Heart left ventricle (tissue), 16 donors: ENCODE measurements around the gene SCGB1C2. TPM values are rescaled to one million over a fixed set of nuclear protein-coding genes. Genes with fewer than 3 reads are reported as not detected.

Experiments used
- ATAC-seq, 4 donors: fragments of 200-7000 bp; cut with Tn5 transposase; one replicate each; pipeline ENCODE4 v1.9.1; 2020 to 2022; ENCODE audit warnings: moderate library complexity in 4 of 4, mild to moderate bottlenecking in 3 of 4, moderate number of reproducible peaks in 1 of 4
- DNase-seq, 5 donors: peaks; one replicate each; pipeline ENCODE4 v3.0.0-alpha.2; 2020
- H3K27ac ChIP-seq, 12 donors: fragments of 200-600 bp; sonication (generic) in 4 of 12; one replicate each; pipeline versions ENCODE4 v1.5.0 to v1.8.0; 2016 to 2022; ENCODE audit warnings: mild to moderate bottlenecking in 2 of 12
- H3K27me3 ChIP-seq, 9 donors: fragments of 200-600 bp; sonication (generic) in 2 of 9; one replicate each; pipeline versions ENCODE4 v1.5.1 to v1.8.0; 2016 to 2022; ENCODE audit warnings: mild to moderate bottlenecking in 3 of 9
- H3K36me3 ChIP-seq, 9 donors: fragments of 200-600 bp; sonication (generic) in 2 of 9; one replicate each; pipeline versions ENCODE4 v1.5.0 to v1.8.0; 2018 to 2022; ENCODE audit warnings: mild to moderate bottlenecking in 2 of 9
- H3K4me1 ChIP-seq, 12 donors: fragments of 200-600 bp; sonication (generic) in 4 of 12; one replicate each; pipeline versions ENCODE4 v1.5.0 to v1.8.0; 2016 to 2022; ENCODE audit warnings: mild to moderate bottlenecking in 3 of 12
- H3K4me3 ChIP-seq, 12 donors: fragments of 200-600 bp; sonication (generic) in 4 of 12; one replicate each; pipeline versions ENCODE4 v1.5.0 to v1.8.0; 2017 to 2022; ENCODE audit warnings: mild to moderate bottlenecking in 9 of 12, moderate library complexity in 4 of 12
- H3K9me3 ChIP-seq, 12 donors: fragments of 200-600 bp; sonication (generic) in 4 of 12; one replicate each; pipeline versions ENCODE4 v1.5.0 to v1.8.0; 2016 to 2022; ENCODE audit warnings: mild to moderate bottlenecking in 1 of 12
- CTCF ChIP-seq, 12 donors: fragments of 200-600 bp; sonication (generic) in 4 of 12; IDR thresholded peaks; one replicate each; pipeline versions ENCODE4 v1.5.0 to v1.8.0; 2018 to 2022; ENCODE audit warnings: antibody characterized with exemption in 12 of 12, mild to moderate bottlenecking in 5 of 12
- POLR2A ChIP-seq, 2 donors: fragments of 450-650 bp; IDR thresholded peaks; one replicate each; pipeline ENCODE4 v1.6.1; 2017; ENCODE audit warnings: antibody characterized with exemption in 2 of 2, mild to moderate bottlenecking in 2 of 2, moderate library complexity in 2 of 2
- WGBS, 4 donors: extraction: QIAGEN DNeasy Blood & Tissue Kit in 2 of 4; methylation state at CpG; one replicate each; pipeline versions ENCODE4 v1.1.5 to v1.1.7; 2013 to 2018; 5-methylcytosine and 5-hydroxymethylcytosine counted together
- intact Hi-C, 10 donors: fragments of 100-400 bp; cut with DNase I; formaldehyde crosslinking; loops; one replicate each; pipeline versions ENCODE4 v1.11.1 to v1.14.2; 2022
- polyA plus RNA-seq, 2 donors: library from polyadenylated mRNA; stranded (reverse); fragments of 200-250 nt; gene quantifications; one replicate each; pipeline ENCODE4 v1.2.3, GENCODE V29; 2013
- total RNA-seq, 9 donors: library from RNA; depleted of rRNA in 2 of 9; stranded (reverse); fragments of >200 nt in 2 of 9; fragmentation: NEBNext Ultra II Directional in 3 of 9; extraction: Animal tissue kit (Norgen Biotek cat#: 25700) in 3 of 9; gene quantifications; one replicate each; pipeline versions ENCODE4 v1.1.0 to v1.2.4, GENCODE V29; 2016 to 2023
- donor health status: ischemic (EF 13 %, LVEDD 7.1; RV severe dilation, severe dysfunction).
- donor health status: healthy with polysubstance abuse.
- donor health status: DM: no; HTN: yes; CAD: no.
- donor health status: DM: no; HTN: no; CAD: no.
- donor health status: ischemic (EF 25% LVEDD 6.9; RV normal size, moderate dysfunction).
- donor health status: ischemic (EF 25% LVEDD 5.7; RV mildly dilated, moderate dysfunction).
- donor health status: healthy.
- donor health status: DM: yes; HTN: yes; CAD: no.
- donor health status: ischemic (EF 35%, LVEDD 5.7; RV mildly dilated, moderate dysfunction).
- donor health status: nonischemic (EF 11% LVEDD 7.7; RV severe dilation, severe dysfunction).
- donor health status: DM: yes; HTN: yes; CAD: no.
- donor health status: PGD.
- donor health status: ischemic (EF 29% LVEDD 5.4; RV normal size, mild dysfunction).
- donor health status: nonischemic (EF 23%, LVEDD 6.1; RV moderate dilation, normal function).

SCGB1C2 gene
- total and polyA plus RNA-seq, 11 donors, result not detected

- intact Hi-C loops, result loop anchor here in 3 of 10 donors (5.0 kb wide), 3 partner anchors 161 to 246 kb away; no protein-coding TSS in a partner anchor
- H3K4me3 ChIP-seq, result no peak overlapping the region
Measured at GRCh38 chr17:146546-146945, 9.2 kb downstream of the SCGB1C2 start.

DNA sequence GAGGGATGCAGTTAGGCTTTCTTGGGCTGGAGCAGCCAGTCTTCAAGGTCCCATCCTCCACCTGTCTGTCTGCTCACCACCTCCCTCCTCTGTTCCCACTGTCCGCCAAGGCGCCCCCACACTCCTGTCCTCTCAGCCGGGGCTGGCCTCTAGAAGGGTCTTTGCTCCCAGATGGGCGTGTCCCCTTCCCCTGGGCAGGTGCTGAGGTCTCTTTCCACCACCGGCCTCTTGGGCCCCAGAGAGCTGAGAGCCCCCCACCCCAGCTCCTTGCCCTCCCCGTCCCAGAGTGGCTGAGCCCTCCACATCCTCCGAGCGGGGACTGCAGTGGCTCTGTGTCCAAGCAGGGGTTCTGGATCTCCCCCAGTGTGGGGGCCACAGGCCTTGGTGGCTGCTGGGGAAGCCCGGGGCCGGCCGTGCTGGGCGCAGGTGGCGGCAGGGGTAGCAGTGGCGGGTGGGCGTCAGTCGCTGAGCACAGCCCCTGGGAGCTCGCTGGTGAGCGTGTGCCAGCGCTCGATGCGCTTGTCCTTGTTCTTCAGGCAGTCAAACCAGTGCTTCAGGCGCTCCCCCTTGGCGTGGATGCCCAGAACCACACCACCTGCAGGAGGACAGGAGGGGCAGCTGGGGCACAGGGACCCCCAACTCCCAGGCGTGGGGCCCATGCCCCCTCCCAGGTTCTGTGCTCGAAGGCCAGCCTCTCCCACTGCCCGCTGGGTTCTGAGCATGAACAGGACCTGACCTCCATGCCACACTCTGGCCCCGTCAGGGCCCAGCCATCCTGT is 9.8 kb downstream of the SCGB1C2 start:
- Histone ChIP-seq H3K36me3 (peaks cover 0 to 8% (median 0%) of the 10 kb centered on the region in 9 donors), H3K4me1 (peaks cover 0 to 7% (median 1%) of the 10 kb centered on the region in 12 donors), H3K9me3 (no peaks in the 10 kb centered on the region), H3K27me3 (peaks cover 0 to under 1% (median 0%) of the 10 kb centered on the region in 9 donors), H3K4me3 (no peak overlapping the region), H3K27ac (no peak overlapping the region)
- ATAC-seq (no peak), DNase-seq (peak in 3 of 5 donors; percentile 4 to 65 (median 13))
- no peak for TF ChIP-seq POLR2A (IDR thresholded peaks at IDR 0.05)
- no peak for TF ChIP-seq CTCF (IDR thresholded peaks at IDR 0.05)
- intact Hi-C loops, result loop anchor here in 3 of 10 donors (5.0 kb wide), 3 partner anchors 160 to 245 kb away; no protein-coding TSS in a partner anchor
- WGBS, 4 donors, result 93 to 94% (median 94%) methylated on average over 25 to 27 of the region's 27 CpGs

More at GRCh38 chr17:146546-146945, 9.2 kb downstream of the SCGB1C2 start:
- 88 to 90% (median 90%) methylated on average over 10 of the region's 10 CpGs for WGBS, 4 donors
- DNase-seq (peak in 1 of 5 donors; percentile 2), ATAC-seq (no peak)
- H3K27me3 ChIP-seq, result peaks cover 0 to 3% (median 0%) of the 10 kb centered on the region in 9 donors
- H3K9me3 ChIP-seq, result no peaks in the 10 kb centered on the region
- H3K4me1 ChIP-seq, result peaks cover 0 to 7% (median 1%) of the 10 kb centered on the region in 12 donors
- peaks cover 0 to 8% (median 0%) of the 10 kb centered on the region in 9 donors for H3K36me3 ChIP-seq
- no peak overlapping the region for H3K27ac ChIP-seq
- TF ChIP-seq CTCF (IDR thresholded peaks at IDR 0.05) (no peak), POLR2A (IDR thresholded peaks at IDR 0.05) (no peak)

DNA sequence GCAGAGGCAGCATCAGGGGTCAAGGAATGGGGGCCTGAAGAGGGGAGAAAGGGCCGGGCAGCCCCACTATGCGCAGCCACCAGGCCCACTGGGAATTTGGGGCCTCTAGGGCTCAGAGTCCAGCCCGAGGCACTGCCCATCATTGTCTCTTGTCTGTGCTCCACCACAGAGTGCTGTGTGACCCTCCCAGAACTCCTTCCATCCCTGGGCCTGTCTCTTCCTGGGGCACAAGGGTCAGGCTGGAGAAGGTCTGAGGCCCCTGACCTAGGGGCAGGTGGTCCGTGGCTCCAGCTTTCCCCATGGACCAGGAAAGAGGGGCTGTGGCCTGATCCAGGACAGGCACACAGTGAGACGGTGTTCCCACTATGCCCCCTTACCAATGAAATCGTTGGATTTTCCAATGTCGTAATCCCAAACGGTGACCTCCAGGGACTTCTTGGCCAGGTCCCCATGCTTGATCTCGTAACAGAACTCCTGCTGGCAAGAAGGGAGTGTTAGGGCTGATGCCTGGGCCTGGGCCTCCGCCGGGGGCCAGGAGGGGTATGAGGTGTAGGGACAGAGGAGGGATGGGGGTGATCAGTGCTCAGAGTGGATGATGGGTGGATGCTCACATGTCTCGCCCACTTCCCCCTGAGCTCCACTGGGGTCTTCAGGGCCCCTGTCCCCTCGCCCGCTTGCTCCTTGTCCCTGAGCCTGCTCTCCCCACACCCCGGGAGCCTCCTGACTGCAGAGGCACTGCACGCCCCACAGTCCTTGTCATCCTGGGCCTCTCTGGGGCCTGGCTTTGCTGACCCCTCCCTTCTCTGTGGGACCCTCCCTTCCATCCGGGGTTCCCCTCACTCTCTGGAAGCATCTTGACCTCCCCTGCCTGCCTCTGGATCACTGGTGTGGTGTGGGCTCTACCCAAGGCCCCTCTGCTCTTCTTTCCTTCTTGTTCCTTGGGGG is 10.7 kb downstream of the SCGB1C2 start:
- intact Hi-C loops, result loop anchor here in 3 of 10 donors (5.0 kb wide), 3 partner anchors 159 to 244 kb away; no protein-coding TSS in a partner anchor

More for the DNA sequence above, 10.7 kb downstream of the SCGB1C2 start:
- no peak for ATAC-seq
- Histone ChIP-seq H3K36me3 (peaks cover 0 to 8% (median 0%) of the 10 kb centered on the region in 9 donors), H3K27me3 (peaks cover 0 to under 1% (median 0%) of the 10 kb centered on the region in 9 donors), H3K4me3 (no peak overlapping the region), H3K9me3 (no peaks in the 10 kb centered on the region), H3K4me1 (peaks cover 0 to 7% (median 1%) of the 10 kb centered on the region in 12 donors), H3K27ac (no peak overlapping the region)
- TF ChIP-seq POLR2A (IDR thresholded peaks at IDR 0.05) (no peak), CTCF (IDR thresholded peaks at IDR 0.05) (no peak)
- DNase-seq, result peak in 3 of 5 donors; percentile 3 to 42 (median 12)
- 91 to 95% (median 92%) methylated on average over 17 of the region's 17 CpGs for WGBS, 4 donors
